HepG2 (cell line): Measurements from ENCODE around the gene KDM8. TPM values are rescaled to one million over a fixed set of nuclear protein-coding genes. Genes with fewer than 3 reads are reported as not detected.
A peak's percentile ranks its signal among the peaks of the same experiment; 100 is the strongest.

Experiments
- ARID3A ChIP-seq: IDR thresholded peaks from 2 replicates; pipeline ENCODE4 v1.6.1; 2012; ENCODE audit warnings: low read depth, low read length, improper control_type of control experiment
- ATF7 ChIP-seq, 2 experiments: fragments of 450-650 bp in 1 of 2; sonication (generic) in 1 of 2; formaldehyde crosslinking in 1 of 2; IDR thresholded peaks; 2 replicates each; pipeline versions ENCODE4 v1.4.0 to v1.6.1; 2016 to 2020; ENCODE audit warnings: antibody characterized with exemption in 1 of 2, mild to moderate bottlenecking in 1 of 2, missing genetic modification reagents in 1 of 2
- BCL6 ChIP-seq: IDR thresholded peaks from 2 replicates; pipeline ENCODE4 v1.6.1; 2016; ENCODE audit warnings: missing genetic modification reagents, missing compliant biosample characterization
- BRD4 ChIP-seq: sonication (generic); formaldehyde crosslinking; IDR thresholded peaks from 2 replicates; pipeline ENCODE4 v1.4.0; 2020; ENCODE audit warnings: missing genetic modification reagents
- ETV5 ChIP-seq: IDR thresholded peaks from 2 replicates; pipeline ENCODE4 v1.6.1; 2018; ENCODE audit warnings: missing biosample characterization, missing genetic modification reagents, inconsistent platforms, borderline replicate concordance
- FOXK1 ChIP-seq: sonication (generic); formaldehyde crosslinking; IDR thresholded peaks from 2 replicates; pipeline ENCODE4 v1.4.0; 2020; ENCODE audit warnings: low read depth, missing genetic modification reagents, borderline replicate concordance
- HNRNPH1 ChIP-seq: fragments of 200-400 bp; formaldehyde crosslinking; optimal IDR thresholded peaks from 2 replicates; pipeline ENCODE3; 2017; ENCODE audit warnings: mild to moderate bottlenecking, low read depth, low read length
- HOXA3 ChIP-seq: sonication (generic); formaldehyde crosslinking; IDR thresholded peaks from 2 replicates; pipeline ENCODE4 v1.5.0; 2020; ENCODE audit warnings: missing genetic modification reagents
- NFE2 ChIP-seq: sonication (generic); formaldehyde crosslinking; IDR thresholded peaks from 2 replicates; pipeline ENCODE4 v1.4.0; 2020; ENCODE audit warnings: missing genetic modification reagents
- POLR2AphosphoS2 ChIP-seq: IDR thresholded peaks from 2 replicates; pipeline ENCODE4 v1.6.1; 2011; ENCODE audit warnings: low read depth, low read length, improper control_type of control experiment
- PPARG ChIP-seq: conservative IDR thresholded peaks from 2 replicates; pipeline ENCODE4 v1.6.1; 2016; ENCODE audit warnings: missing biosample characterization, missing genetic modification reagents
- SOX6 ChIP-seq, 2 experiments: fragments of 450-650 bp in 1 of 2; sonication (generic) in 1 of 2; formaldehyde crosslinking in 1 of 2; IDR thresholded peaks; 2 replicates each; pipeline versions ENCODE4 v1.4.0 to v1.6.1; 2017 to 2020; ENCODE audit warnings: antibody characterized with exemption in 1 of 2, mild to moderate bottlenecking in 1 of 2, missing genetic modification reagents in 1 of 2
- TBL1XR1 ChIP-seq: fragments of 150-350 bp; IDR thresholded peaks from 2 replicates; pipeline ENCODE4 v1.6.1; 2014; ENCODE audit warnings: borderline replicate concordance, low read length; ENCODE audit not compliant: partially characterized antibody
- TOPORS ChIP-seq: sonication (generic); formaldehyde crosslinking; IDR thresholded peaks from 2 replicates; pipeline ENCODE4 v1.8.0; 2023; ENCODE audit warnings: mild to moderate bottlenecking, missing genetic modification reagents
- ZBTB38 ChIP-seq: sonication (generic); formaldehyde crosslinking; IDR thresholded peaks from 2 replicates; pipeline ENCODE4 v1.5.1; 2020; ENCODE audit warnings: mild to moderate bottlenecking, missing genetic modification reagents
- ZGPAT ChIP-seq: IDR thresholded peaks from 2 replicates; pipeline ENCODE4 v1.6.1; 2016; ENCODE audit warnings: mild to moderate bottlenecking
- ZNF121 ChIP-seq: sonication (generic); formaldehyde crosslinking; IDR thresholded peaks from 2 replicates; pipeline ENCODE4 v1.5.0; 2020; ENCODE audit warnings: mild to moderate bottlenecking, missing genetic modification reagents
- ZNF225 ChIP-seq: sonication (generic); formaldehyde crosslinking; IDR thresholded peaks from 2 replicates; pipeline ENCODE4 v1.4.0; 2020; ENCODE audit warnings: mild to moderate bottlenecking, missing genetic modification reagents
- ZNF30 ChIP-seq: sonication (generic); formaldehyde crosslinking; IDR thresholded peaks from 2 replicates; pipeline ENCODE4 v1.5.0; 2020; ENCODE audit warnings: mild to moderate bottlenecking, missing genetic modification reagents
- ZNF331 ChIP-seq: sonication (generic); formaldehyde crosslinking; IDR thresholded peaks from 2 replicates; pipeline ENCODE4 v1.4.0; 2020; ENCODE audit warnings: missing genetic modification reagents
- ZNF547 ChIP-seq: sonication (generic); formaldehyde crosslinking; IDR thresholded peaks from 2 replicates; pipeline ENCODE4 v1.5.1; 2020; ENCODE audit warnings: mild to moderate bottlenecking, missing genetic modification reagents
- ZNF563 ChIP-seq: sonication (generic); formaldehyde crosslinking; IDR thresholded peaks from 2 replicates; pipeline ENCODE4 v1.8.0; 2022; ENCODE audit warnings: mild to moderate bottlenecking, moderate library complexity, missing genetic modification reagents
- ZNF619 ChIP-seq: sonication (generic); formaldehyde crosslinking; IDR thresholded peaks from 2 replicates; pipeline ENCODE4 v1.4.0; 2020; ENCODE audit warnings: mild to moderate bottlenecking, missing genetic modification reagents
- ZNF644 ChIP-seq: IDR thresholded peaks from 2 replicates; pipeline ENCODE4 v1.6.1; 2016; ENCODE audit warnings: low read depth
- polyA plus RNA-seq, 8 experiments: library from polyadenylated mRNA; depleted of rRNA in 3 of 8; stranded (reverse) in 7 of 8; unstranded in 1 of 8; fragments of >200 nt; fragmentation: Illumina TruSeq in 4 of 8; extraction: Trizol in 4 of 8; gene quantifications; 2 replicates each; pipeline versions ENCODE4 v1.2.1 to v1.2.3, GENCODE V29; 2011 to 2016; ENCODE audit warnings: low read depth in 4 of 8, missing spikeins in 1 of 8, mixed read lengths in 1 of 8; ENCODE audit not compliant: insufficient read depth in 1 of 8
- total RNA-seq, 5 experiments: library from RNA; depleted of rRNA; stranded (reverse); fragments of >200 nt; fragmentation: Illumina TruSeq; extraction: Trizol; gene quantifications; 2 replicates each; pipeline ENCODE4 v1.2.3, GENCODE V29; 2016; ENCODE audit warnings: low read depth in 1 of 5
- TF ChIP-seq, protein P1 (sequence below): sonication (generic); formaldehyde crosslinking; IDR thresholded peaks from 2 replicates; pipeline ENCODE4 v1.4.0; 2020; ENCODE audit warnings: missing genetic modification reagents, borderline replicate concordance

KDM8 gene
- total and polyA plus RNA-seq, 2 of the 13 experiments (the other 11 are each of a cell fraction or from before 2014, with no cell fraction given), result 3.3 to 8.6 TPM

DNA sequence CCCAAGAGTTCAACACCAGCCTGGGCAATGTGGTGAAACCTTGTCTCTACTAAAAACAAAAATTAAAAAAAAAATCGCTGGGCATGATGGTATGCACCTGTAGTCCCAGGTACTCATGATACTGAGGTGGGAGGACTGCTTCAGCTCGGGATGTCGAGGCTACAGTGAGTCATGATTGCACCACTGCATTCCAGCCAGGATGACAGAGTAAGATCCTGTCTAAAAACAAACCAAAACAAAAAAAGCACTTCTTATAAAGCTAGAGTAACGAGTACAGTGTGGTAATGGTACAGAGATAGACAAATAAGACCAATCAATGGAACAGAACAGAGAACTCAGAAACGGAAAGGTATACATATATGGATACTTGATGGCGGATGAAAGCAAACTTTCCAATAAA, 60.8 kb downstream of the KDM8 start (continued):
- TF ChIP-seq ZBTB38 (no peak), ZGPAT (CRISPR knock-in tag) (peak; percentile 59; the same call in 1 of the 2 replicates), ARID3A (peak; percentile 91), ZNF121 (CRISPR knock-in tag) (0 out of 2 replicates have a peak, but pooled peaks have one; percentile 29), ZNF225 (no peak), FOXK1 (CRISPR knock-in tag) (peak; percentile 65; the same call in 1 of the 2 replicates), ETV5 (CRISPR knock-in tag) (peak; percentile 77; the same call in 1 of the 2 replicates), ZNF563 (CRISPR knock-in tag) (no peak), POLR2AphosphoS2 (no peak), PPARG (CRISPR knock-in tag) (0 out of 2 replicates have a peak, but pooled peaks have one; percentile 22), HOXA3 (CRISPR knock-in tag) (peak; percentile 37; the same call in 1 of the 2 replicates), NFE2 (CRISPR knock-in tag) (no peak), BCL6 (CRISPR knock-in tag) (peak; percentile 77), ZNF30 (CRISPR knock-in tag) (no peak), ZNF547 (no peak), BRD4 (no peak), ZNF644 (0 out of 2 replicates have a peak, but pooled peaks have one; percentile 33), ZNF331 (CRISPR knock-in tag) (0 out of 2 replicates have a peak, but pooled peaks have one; percentile 51), HNRNPH1 (no peak), TBL1XR1 (peak; percentile 31), ATF7 (IDR thresholded peaks at IDR 0.05) (peak; percentile 57), ATF7 (CRISPR knock-in tag; IDR thresholded peaks at IDR 0.05) (no peak), ZNF619 (CRISPR knock-in tag) (no peak), SOX6 (IDR thresholded peaks at IDR 0.05) (no peak), SOX6 (CRISPR knock-in tag; IDR thresholded peaks at IDR 0.05) (peak; percentile 70), TOPORS (CRISPR knock-in tag) (no peak)
- TF ChIP-seq, protein P1, sequence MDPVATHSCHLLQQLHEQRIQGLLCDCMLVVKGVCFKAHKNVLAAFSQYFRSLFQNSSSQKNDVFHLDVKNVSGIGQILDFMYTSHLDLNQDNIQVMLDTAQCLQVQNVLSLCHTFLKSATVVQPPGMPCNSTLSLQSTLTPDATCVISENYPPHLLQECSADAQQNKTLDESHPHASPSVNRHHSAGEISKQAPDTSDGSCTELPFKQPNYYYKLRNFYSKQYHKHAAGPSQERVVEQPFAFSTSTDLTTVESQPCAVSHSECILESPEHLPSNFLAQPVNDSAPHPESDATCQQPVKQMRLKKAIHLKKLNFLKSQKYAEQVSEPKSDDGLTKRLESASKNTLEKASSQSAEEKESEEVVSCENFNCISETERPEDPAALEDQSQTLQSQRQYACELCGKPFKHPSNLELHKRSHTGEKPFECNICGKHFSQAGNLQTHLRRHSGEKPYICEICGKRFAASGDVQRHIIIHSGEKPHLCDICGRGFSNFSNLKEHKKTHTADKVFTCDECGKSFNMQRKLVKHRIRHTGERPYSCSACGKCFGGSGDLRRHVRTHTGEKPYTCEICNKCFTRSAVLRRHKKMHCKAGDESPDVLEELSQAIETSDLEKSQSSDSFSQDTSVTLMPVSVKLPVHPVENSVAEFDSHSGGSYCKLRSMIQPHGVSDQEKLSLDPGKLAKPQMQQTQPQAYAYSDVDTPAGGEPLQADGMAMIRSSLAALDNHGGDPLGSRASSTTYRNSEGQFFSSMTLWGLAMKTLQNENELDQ (CRISPR knock-in tag), result no peak
